HG02798 (cell line): Measurements from ENCODE around the gene GSAP.
A peak's percentile ranks its signal among the peaks of the same experiment; 100 is the strongest.

ENCODE experiments used
- ATAC-seq: cut with Tn5 transposase; IDR thresholded peaks from one replicate; pipeline ENCODE4 v1.9.1; 2021; ENCODE audit warnings: mild to moderate bottlenecking; ENCODE audit not compliant: unreplicated experiment, poor library complexity

Gene GSAP

DNA sequence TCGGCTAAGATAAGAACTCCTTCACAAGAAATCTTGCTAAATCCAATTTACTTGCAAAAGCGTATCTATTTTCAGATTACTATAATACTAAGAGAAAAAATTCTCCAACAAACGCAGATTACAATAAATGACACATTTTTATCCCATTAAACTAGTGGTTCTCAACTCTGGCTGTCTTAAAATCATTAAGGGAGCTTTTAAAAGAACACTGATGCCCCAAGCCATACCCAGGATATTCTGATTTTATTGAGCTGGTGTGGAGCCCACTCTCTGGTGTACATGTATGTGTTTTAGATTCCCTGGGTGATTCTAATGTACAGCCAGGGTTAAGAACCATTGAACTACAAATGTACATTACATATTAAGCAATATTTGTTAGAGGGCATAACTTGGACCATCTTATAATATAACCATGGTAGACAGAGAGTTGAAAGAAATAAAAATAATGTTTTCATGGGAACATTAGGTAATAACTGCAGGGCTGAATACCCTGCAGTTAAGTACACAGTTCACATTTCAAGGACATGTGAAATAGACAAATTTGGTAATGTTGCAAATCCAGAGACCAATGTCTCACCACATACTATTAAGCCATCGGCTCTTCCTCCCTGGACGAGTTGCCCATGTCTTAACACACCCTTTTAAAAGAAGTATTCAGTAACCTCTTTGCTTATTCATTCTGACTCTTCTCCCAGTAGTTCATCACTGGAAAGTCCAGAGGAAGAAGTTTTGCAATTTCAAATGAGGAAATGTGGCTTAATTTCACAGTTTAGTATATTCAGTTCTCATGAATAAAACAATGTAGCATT is 6.2 kb downstream of the GSAP start:
- ATAC-seq, result no peak

GRCh38 chr7:77409005-77409738 is 7.0 kb downstream of the GSAP start:
- ATAC-seq, result no peak

DNA sequence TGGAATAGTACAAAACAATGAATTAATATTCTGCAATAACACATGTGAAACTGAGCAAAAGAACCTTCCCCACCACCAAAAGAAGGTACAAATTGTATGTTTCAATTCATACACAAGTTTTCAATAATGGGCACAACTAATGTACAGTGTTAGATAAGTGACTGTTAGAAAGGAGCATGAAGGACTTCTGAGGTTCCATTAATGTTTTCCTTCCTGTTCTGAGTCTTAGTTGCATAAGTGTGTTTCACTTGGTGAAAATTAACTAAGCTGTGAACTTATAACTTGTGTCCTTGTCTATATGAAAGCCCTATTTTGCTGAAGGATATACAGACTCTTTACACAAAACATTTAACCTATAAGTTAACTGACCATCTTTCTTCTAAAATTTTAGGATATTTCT is 8.2 kb downstream of the GSAP start:
- no peak for ATAC-seq

GRCh38 chr7:77406421-77406820 is 9.7 kb downstream of the GSAP start:
- no peak for ATAC-seq

- ATAC-seq, result no peak
These were observed 11.5 kb downstream of the GSAP start for GRCh38 chr7:77404641-77405040.

GRCh38 chr7:77403957-77404356 is 12.2 kb downstream of the GSAP start:
- ATAC-seq, result no peak

DNA sequence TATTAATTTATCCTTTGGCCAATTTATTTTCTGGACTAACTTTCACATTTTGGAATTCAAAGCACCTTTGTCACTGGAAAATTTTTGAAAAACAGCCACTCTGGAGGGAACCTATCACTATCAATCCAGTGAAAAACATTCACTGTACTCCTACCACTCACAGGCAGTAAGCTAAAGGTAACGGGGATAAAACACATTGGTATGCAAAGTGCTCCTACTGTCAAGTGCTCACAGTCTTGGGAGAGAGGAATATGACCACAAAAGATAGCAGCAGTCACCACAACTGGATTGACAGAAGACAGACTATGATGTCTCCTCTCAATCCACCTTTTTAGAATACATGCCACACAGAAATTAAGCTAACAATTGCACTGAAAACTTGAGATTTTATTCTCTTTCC is 13.3 kb downstream of the GSAP start:
- no peak for ATAC-seq

- ATAC-seq, result no peak
These were observed 15.1 kb downstream of the GSAP start for GRCh38 chr7:77401002-77401401.

DNA sequence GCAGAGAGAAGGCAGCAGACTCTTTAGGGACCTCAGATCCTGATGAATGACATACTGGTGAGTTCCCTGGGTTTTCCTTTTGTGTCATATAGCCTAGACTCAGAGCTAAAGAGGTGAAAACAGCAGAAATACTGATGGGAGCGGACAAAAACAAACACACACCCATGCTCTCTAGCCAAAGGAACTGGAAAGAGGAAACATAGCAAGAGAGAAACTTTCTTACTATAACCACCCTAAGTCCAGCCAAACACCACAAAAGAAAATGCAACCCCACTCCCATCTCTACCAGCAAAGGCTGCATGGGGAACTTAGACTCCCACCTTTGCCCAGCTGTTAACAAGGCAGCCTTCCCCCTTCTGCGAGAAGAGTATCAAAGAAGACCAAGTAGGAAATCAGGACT is 16.3 kb downstream of the GSAP start:
- no peak for ATAC-seq

- no peak for ATAC-seq
These were observed 19.1 kb downstream of the GSAP start for GRCh38 chr7:77396894-77397547.

- no peak for ATAC-seq
These were observed 20.5 kb downstream of the GSAP start for GRCh38 chr7:77395626-77396025.

DNA sequence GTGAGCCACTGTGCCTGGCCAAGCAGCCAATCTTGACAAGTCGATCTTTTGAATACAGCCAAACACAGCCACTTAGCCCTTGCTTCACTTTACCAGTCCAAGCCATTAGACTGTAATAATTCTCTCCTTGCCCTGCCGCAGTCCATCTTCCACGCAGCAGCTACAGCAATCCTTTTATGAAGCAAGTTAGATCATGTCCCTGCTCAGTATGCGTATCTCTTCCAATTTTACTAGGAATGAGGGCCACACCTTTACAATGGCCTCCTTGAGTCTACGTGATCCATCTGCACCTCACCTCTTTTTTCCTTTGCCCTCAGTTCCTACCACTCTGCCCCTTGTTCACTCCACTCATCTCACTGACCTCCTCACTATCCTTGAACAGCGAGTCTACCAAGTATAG is 22.2 kb downstream of the GSAP start:
- ATAC-seq, result no peak

DNA sequence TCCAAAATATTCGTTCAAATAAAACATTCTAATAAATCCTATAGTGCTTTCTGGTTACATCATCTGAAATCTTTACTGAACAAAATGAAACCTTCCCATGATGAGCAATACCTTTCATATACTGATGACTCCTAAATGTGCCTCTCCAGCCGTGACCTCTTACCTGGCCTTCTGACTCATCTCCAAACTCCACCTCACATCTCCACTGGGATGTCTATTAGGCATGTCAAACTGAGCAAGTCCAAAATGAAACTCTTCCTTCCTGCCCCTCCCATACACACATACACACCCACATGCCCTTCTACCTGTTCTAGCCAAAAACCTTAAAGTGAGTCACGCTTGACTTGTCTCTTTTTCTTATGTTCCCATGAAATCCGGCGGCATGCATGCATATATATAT is 22.9 kb downstream of the GSAP start:
- peak; percentile 91 for ATAC-seq

- ATAC-seq, result peak; percentile 56
These were observed 24.9 kb downstream of the GSAP start for GRCh38 chr7:77391230-77391629.

DNA sequence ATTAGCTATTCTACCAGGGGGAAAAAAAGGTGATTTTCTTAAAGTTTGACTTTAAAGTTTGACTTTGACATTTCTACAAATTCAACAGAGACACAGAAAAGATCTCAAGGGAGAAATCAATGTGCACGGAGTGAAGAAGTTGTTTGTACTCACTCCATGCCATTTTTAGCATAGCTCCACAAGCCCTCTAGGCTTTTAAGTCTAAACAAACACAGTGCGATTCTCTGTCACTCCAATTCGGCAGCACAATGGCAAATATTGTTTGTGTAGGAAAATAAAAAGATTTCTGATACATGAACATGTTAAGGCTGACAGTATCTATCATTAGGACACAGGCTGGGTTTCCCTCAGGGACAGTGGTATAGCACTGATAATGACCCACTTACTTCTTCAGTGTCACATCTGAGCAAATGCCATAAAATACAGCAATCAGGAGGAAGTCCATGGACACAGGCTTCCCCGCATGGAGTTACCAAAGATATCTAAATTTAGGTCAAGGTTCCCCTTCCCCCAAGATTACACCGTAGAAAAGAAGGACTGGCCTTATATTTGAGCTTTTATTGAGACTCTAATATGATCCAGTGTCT is 28.0 kb downstream of the GSAP start:
- no peak for ATAC-seq

GRCh38 chr7:77386165-77386822 is 29.9 kb downstream of the GSAP start:
- ATAC-seq, result no peak

DNA sequence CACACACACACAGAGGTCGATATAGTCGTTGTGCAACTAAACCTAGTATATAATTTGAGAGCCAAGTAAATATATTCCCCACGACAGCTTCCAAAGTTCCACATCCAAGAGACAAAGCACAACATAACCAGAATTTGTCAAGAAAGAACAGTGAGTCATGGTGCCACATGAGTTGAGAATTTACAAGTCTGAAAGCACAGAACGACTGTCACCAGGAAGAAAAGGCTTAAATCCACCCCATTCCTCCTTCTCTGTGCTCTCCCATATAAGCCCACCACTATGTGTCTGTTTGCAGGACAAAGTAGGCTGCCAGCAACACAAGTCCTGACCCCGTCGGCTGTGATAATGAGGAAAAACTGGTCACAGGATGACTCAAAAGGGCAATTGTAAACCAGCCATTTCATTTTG is 32.8 kb downstream of the GSAP start:
- no peak for ATAC-seq

- no peak for ATAC-seq
These were observed 33.6 kb downstream of the GSAP start for GRCh38 chr7:77382532-77382931.

DNA sequence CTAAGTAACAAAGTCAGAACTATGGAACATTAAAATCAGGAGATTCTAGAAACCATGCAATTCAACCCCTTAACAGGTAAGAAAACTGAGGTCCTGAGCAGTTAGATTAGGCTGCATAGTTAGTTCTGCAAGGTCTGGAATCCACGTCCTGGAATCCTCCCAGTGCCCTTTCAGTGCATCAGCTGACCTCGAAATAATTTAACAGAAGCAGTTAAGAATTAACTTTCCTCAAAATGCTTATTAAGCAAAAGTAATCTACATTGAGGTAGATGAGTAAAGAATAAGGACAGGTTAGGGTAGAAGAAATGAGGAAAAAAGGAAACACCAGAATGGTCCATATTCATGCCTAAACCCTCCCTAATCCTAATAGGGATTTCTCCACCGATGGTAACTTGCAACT is 37.6 kb downstream of the GSAP start:
- ATAC-seq, result no peak

DNA sequence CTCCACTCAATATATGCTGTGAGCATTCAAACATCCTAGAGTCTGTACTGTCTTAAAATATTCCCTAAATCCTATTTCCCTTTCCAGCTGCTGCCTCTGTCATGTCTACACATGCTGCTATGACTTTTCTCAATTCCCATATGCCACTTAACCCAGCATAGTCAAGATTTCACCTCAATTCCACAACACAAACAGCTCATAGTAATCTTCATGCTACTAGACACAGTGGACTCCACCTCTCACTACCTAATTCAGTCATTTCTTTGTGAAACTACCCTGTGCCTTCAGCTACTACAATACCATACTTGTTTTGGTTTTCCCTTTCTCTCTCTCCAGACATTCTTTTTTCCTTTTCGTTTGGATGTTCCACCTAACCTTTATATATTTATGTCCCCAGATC is 45.5 kb downstream of the GSAP start:
- ATAC-seq, result no peak
